ENCODE results near the gene KIAA1671. TPM values are rescaled to one million over a fixed set of nuclear protein-coding genes. Genes with fewer than 3 reads are reported as not detected.

The KIAA1671 gene
- total RNA-seq, 4 donors from 2014 or later, result 83.1 to 162 (median 105) TPM

DNA sequence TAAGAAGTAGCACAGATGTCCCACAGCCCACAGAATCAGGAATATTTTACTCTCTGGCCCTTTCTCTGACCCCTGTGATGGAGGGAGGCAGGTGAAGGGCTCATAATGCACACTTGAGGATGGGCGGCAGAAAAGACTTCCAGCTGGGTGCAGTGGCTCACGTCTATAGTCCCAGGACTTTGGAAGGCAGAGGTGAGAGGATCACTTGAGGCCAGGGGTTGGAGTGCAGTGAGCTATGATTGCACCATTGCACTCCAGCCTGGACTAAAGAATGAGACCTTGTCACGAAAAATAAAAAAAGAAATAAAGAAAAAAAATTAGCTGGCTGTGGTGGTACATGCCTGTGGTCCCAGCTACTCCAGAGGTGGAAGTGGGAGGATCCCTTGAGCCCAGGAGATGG, 233.6 kb downstream of the KIAA1671 start:
- DNase-seq, result no peak
- Histone ChIP-seq H3K27ac (no peak overlapping the region), H3K9me3 (no peaks in the 10 kb centered on the region), H3K4me1 (no peaks in the 10 kb centered on the region), H3K36me3 (peaks cover 0 to 4% (median 0%) of the 10 kb centered on the region in 4 donors), H3K4me3 (no peak overlapping the region), H3K27me3 (no peaks in the 10 kb centered on the region)
- in situ Hi-C loops (cut with MboI; ENCODE audit: low pct_ligation_motif_present in 1 of 4, low pct_unique_long_range_greater_than_20kb in 1 of 4, low sequenced_read_pairs in 3 of 4) (no loop called here), intact Hi-C loops (cut with DNase I; ENCODE audit: low total_unique reads) (no loop called here)
- no peak for TF ChIP-seq EP300 (IDR thresholded peaks at IDR 0.05; ENCODE audit: low read depth)
- TF ChIP-seq POLR2AphosphoS5 (IDR thresholded peaks at IDR 0.05), result no peak
- no peak for TF ChIP-seq POLR2A (IDR thresholded peaks at IDR 0.05)
- TF ChIP-seq, protein P1, sequence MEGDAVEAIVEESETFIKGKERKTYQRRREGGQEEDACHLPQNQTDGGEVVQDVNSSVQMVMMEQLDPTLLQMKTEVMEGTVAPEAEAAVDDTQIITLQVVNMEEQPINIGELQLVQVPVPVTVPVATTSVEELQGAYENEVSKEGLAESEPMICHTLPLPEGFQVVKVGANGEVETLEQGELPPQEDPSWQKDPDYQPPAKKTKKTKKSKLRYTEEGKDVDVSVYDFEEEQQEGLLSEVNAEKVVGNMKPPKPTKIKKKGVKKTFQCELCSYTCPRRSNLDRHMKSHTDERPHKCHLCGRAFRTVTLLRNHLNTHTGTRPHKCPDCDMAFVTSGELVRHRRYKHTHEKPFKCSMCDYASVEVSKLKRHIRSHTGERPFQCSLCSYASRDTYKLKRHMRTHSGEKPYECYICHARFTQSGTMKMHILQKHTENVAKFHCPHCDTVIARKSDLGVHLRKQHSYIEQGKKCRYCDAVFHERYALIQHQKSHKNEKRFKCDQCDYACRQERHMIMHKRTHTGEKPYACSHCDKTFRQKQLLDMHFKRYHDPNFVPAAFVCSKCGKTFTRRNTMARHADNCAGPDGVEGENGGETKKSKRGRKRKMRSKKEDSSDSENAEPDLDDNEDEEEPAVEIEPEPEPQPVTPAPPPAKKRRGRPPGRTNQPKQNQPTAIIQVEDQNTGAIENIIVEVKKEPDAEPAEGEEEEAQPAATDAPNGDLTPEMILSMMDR (IDR thresholded peaks at IDR 0.05), result no peak
- WGBS, 2 donors (ENCODE audit: low coverage in 1 of 2), result 83% methylated on average over 3 of the region's 3 CpGs; no CpG with 5 or more reads in 1 of the 2 donors

DNA sequence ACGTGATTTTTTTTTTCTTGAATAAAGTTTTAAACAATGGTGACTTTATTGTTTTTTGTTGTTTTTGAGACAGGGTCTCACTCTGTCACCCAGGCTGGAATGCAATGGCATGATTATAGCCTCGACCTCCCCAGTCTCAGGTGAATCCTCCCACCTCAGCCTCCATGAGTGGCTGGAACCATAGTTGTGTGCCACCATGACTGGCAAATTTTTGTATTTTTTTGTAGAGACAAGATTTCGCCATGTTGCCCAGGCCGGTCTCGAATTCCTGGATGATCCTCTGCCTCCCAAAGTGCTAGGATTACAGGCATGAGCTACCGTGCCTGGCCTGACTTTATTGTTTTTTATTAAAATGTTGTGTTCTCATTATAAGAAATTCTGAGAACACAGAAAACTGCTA, 235.0 kb downstream of the KIAA1671 start:
- TF ChIP-seq, protein P1 (IDR thresholded peaks at IDR 0.05), result no peak
- TF ChIP-seq POLR2AphosphoS5 (IDR thresholded peaks at IDR 0.05), result no peak
- no peak for TF ChIP-seq POLR2A (IDR thresholded peaks at IDR 0.05)
- no peak for TF ChIP-seq EP300 (IDR thresholded peaks at IDR 0.05; ENCODE audit: low read depth)
- Histone ChIP-seq H3K36me3 (peaks cover 0 to 4% (median 2%) of the 10 kb centered on the region in 4 donors), H3K9me3 (no peaks in the 10 kb centered on the region), H3K27me3 (no peaks in the 10 kb centered on the region), H3K27ac (no peak overlapping the region), H3K4me3 (no peak overlapping the region), H3K4me1 (no peaks in the 10 kb centered on the region)
- intact Hi-C loops (cut with DNase I; ENCODE audit: low total_unique reads) (no loop called here), in situ Hi-C loops (cut with MboI; ENCODE audit: low pct_ligation_motif_present in 1 of 4, low pct_unique_long_range_greater_than_20kb in 1 of 4, low sequenced_read_pairs in 3 of 4) (no loop called here)
- 80 to 90% methylated on average over 6 of the region's 6 CpGs for whole genome bisulfite sequencing, 2 donors (ENCODE audit: low coverage in 1 of 2)
- DNase-seq, result no peak

DNA sequence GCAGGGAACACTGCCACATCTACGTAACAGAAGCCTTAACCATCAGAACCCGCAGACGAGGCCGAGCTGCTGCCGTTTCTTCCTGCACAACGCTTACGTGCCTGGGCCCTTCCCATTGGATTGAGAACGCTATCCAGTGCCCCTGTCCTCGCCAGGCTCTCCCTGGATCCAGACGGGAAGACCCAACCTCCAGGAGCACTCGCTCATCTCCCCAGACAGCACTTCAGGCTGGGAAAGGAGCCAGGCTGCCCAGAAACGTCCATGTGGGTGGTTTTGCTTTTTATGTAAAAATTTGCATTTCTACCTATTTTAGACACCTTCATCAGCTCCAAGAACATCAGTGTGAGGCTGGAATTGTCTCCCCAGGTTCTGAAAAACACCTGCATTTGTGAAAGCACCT, 239.9 kb downstream of the KIAA1671 start:
- intact Hi-C loops (cut with DNase I; ENCODE audit: low total_unique reads) (no loop called here), in situ Hi-C loops (cut with MboI; ENCODE audit: low pct_ligation_motif_present in 1 of 4, low pct_unique_long_range_greater_than_20kb in 1 of 4, low sequenced_read_pairs in 3 of 4) (no loop called here)
- peaks cover 0 to 9% (median 3%) of the 10 kb centered on the region in 4 donors for H3K36me3 ChIP-seq
- H3K27ac ChIP-seq, result no peak overlapping the region
- no peak overlapping the region for H3K4me3 ChIP-seq
- no peak for DNase-seq
- H3K27me3 ChIP-seq, result no peaks in the 10 kb centered on the region
- no peaks in the 10 kb centered on the region for H3K4me1 ChIP-seq
- TF ChIP-seq POLR2A (IDR thresholded peaks at IDR 0.05) (no peak), POLR2AphosphoS5 (IDR thresholded peaks at IDR 0.05) (no peak), EP300 (IDR thresholded peaks at IDR 0.05; ENCODE audit: low read depth) (no peak)
- TF ChIP-seq, protein P1 (IDR thresholded peaks at IDR 0.05), result no peak
- WGBS, 2 donors (ENCODE audit: low coverage in 1 of 2), result 84 to 100% methylated on average over 1 to 12 of the region's 12 CpGs
- no peaks in the 10 kb centered on the region for H3K9me3 ChIP-seq

DNA sequence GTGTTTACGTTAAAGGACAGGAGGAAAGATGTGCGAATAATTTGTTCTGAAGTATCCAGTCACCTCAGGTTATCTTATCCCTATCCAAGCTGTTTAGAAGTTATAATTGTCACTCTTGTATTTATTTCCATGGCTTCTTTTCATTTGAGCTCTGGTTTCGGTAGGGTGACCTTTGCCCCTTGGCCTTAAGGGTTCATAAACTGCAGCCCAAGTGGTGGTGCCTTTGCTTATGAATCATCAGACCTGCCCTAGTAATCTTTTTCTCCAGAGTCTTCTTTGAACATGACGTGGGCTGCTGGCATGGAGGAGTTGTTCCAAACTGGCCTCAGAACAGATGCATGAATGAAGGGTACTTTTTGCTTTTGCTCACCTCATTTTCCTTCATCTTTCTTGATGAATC, 240.6 kb downstream of the KIAA1671 start:
- no peak for DNase-seq
- WGBS, 2 donors (ENCODE audit: low coverage in 1 of 2), result 33 to 53% methylated on average over 4 of the region's 4 CpGs
- no peaks in the 10 kb centered on the region for H3K27me3 ChIP-seq
- no peak overlapping the region for H3K4me3 ChIP-seq
- no peaks in the 10 kb centered on the region for H3K9me3 ChIP-seq
- no peak for TF ChIP-seq POLR2A (IDR thresholded peaks at IDR 0.05)
- TF ChIP-seq, protein P1 (IDR thresholded peaks at IDR 0.05), result no peak
- TF ChIP-seq EP300 (IDR thresholded peaks at IDR 0.05; ENCODE audit: low read depth), result no peak
- no peak for TF ChIP-seq POLR2AphosphoS5 (IDR thresholded peaks at IDR 0.05)
- no peak overlapping the region for H3K27ac ChIP-seq
- in situ Hi-C loops (cut with MboI; ENCODE audit: low pct_ligation_motif_present in 1 of 4, low pct_unique_long_range_greater_than_20kb in 1 of 4, low sequenced_read_pairs in 3 of 4) (no loop called here), intact Hi-C loops (cut with DNase I; ENCODE audit: low total_unique reads) (no loop called here)
- no peaks in the 10 kb centered on the region for H3K4me1 ChIP-seq
- H3K36me3 ChIP-seq, result peaks cover 0 to 9% (median 3%) of the 10 kb centered on the region in 4 donors

Data from transverse colon (tissue), 4 donors.